Measurements from ENCODE around the gene DNAJC5G. TPM values are rescaled to one million over a fixed set of nuclear protein-coding genes. Genes with fewer than 3 reads are reported as not detected.

Gene DNAJC5G
- polyA plus RNA-seq, 1 of the 3 experiments (the other 2 are of a cell fraction) = 0.18 TPM

DNA sequence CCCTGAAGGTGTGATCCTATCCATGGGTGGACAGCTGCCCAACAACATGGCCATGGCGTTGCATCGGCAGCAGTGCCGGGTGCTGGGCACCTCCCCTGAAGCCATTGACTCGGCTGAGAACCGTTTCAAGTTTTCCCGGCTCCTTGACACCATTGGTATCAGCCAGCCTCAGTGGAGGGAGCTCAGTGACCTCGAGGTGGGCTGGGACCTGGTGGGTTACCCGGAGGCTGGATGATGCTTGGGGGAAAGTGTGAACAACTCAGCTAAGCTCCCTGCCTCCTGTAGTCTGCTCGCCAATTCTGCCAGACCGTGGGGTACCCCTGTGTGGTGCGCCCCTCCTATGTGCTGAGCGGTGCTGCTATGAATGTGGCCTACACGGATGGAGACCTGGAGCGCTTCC is 41.9 kb upstream of the DNAJC5G start:
- Histone ChIP-seq H2AFZ (ENCODE audit: low read depth) (no peak overlapping the region), H3K36me3 (replicated peaks in 1 of 2; ENCODE audit: control insufficient read depth in 1 of 2, insufficient read depth in 2 of 2, low read length in 1 of 2) (peaks cover 64 to 72% of the 10 kb centered on the region in 2 experiments), H3K27me3 (ENCODE audit: insufficient read depth) (no peaks in the 10 kb centered on the region), H3K4me3 (ENCODE audit: low read depth in 2 of 2, low read length in 1 of 2) (no peak overlapping the region), H3F3A (replicated peaks; ENCODE audit: insufficient read depth) (no peaks in the 10 kb centered on the region), H4K20me1 (ENCODE audit: insufficient read depth) (no peaks in the 10 kb centered on the region), H3K79me2 (ENCODE audit: insufficient read depth) (no peaks in the 10 kb centered on the region), H3K4me2 (no peak overlapping the region), H3K9ac (no peak overlapping the region), H3K9me3 (no peaks in the 10 kb centered on the region), H3K4me1 (ENCODE audit: control insufficient read depth in 1 of 2, insufficient read depth in 2 of 2, low read depth in 1 of 2, low read length in 1 of 2) (no peaks in the 10 kb centered on the region), H3K27ac (ENCODE audit: low read depth in 2 of 2, low read length in 1 of 2) (no peak overlapping the region), H3K9me2 (no peaks in the 10 kb centered on the region)
- DNase-seq = no peak
- TF ChIP-seq SIN3A (IDR thresholded peaks at IDR 0.05; ENCODE audit: borderline replicate concordance, low read depth, low read length) (no peak), RXRA (IDR thresholded peaks at IDR 0.05; ENCODE audit: borderline replicate concordance, low read depth) (no peak), YY1 (IDR thresholded peaks at IDR 0.05; ENCODE audit: low read depth) (no peak), TAF1 (IDR thresholded peaks at IDR 0.05; ENCODE audit: borderline replicate concordance, low read depth, low read length) (no peak), EP300 (IDR thresholded peaks at IDR 0.05; ENCODE audit: borderline replicate concordance in 1 of 2, low read depth in 1 of 2, low read length in 1 of 2) (no peak), GATA2 (CRISPR knock-in tag; IDR thresholded peaks at IDR 0.05) (no peak), FOXM1 (IDR thresholded peaks at IDR 0.05; ENCODE audit: low read depth) (no peak), RCOR1 (IDR thresholded peaks at IDR 0.05; ENCODE audit: low read length) (no peak), RAD21 (IDR thresholded peaks at IDR 0.05; ENCODE audit: low read length) (no peak), NFIC (IDR thresholded peaks at IDR 0.05; ENCODE audit: borderline replicate concordance) (no peak), TEAD4 (IDR thresholded peaks at IDR 0.05; ENCODE audit: borderline replicate concordance, insufficient read depth) (no peak), FOXJ3 (CRISPR knock-in tag; IDR thresholded peaks at IDR 0.05) (no peak), EZH2phosphoT487 (IDR thresholded peaks at IDR 0.05; ENCODE audit: borderline replicate concordance, low read depth) (no peak)
- TF ChIP-seq, protein P1, sequence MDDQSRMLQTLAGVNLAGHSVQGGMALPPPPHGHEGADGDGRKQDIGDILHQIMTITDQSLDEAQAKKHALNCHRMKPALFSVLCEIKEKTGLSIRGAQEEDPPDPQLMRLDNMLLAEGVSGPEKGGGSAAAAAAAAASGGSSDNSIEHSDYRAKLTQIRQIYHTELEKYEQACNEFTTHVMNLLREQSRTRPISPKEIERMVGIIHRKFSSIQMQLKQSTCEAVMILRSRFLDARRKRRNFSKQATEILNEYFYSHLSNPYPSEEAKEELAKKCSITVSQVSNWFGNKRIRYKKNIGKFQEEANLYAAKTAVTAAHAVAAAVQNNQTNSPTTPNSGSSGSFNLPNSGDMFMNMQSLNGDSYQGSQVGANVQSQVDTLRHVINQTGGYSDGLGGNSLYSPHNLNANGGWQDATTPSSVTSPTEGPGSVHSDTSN (IDR thresholded peaks at IDR 0.05) = no peak
- TF ChIP-seq, protein P2, sequence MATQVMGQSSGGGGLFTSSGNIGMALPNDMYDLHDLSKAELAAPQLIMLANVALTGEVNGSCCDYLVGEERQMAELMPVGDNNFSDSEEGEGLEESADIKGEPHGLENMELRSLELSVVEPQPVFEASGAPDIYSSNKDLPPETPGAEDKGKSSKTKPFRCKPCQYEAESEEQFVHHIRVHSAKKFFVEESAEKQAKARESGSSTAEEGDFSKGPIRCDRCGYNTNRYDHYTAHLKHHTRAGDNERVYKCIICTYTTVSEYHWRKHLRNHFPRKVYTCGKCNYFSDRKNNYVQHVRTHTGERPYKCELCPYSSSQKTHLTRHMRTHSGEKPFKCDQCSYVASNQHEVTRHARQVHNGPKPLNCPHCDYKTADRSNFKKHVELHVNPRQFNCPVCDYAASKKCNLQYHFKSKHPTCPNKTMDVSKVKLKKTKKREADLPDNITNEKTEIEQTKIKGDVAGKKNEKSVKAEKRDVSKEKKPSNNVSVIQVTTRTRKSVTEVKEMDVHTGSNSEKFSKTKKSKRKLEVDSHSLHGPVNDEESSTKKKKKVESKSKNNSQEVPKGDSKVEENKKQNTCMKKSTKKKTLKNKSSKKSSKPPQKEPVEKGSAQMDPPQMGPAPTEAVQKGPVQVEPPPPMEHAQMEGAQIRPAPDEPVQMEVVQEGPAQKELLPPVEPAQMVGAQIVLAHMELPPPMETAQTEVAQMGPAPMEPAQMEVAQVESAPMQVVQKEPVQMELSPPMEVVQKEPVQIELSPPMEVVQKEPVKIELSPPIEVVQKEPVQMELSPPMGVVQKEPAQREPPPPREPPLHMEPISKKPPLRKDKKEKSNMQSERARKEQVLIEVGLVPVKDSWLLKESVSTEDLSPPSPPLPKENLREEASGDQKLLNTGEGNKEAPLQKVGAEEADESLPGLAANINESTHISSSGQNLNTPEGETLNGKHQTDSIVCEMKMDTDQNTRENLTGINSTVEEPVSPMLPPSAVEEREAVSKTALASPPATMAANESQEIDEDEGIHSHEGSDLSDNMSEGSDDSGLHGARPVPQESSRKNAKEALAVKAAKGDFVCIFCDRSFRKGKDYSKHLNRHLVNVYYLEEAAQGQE (IDR thresholded peaks at IDR 0.05; ENCODE audit: low read depth, low read length) = no peak
- TF ChIP-seq, protein P3, sequence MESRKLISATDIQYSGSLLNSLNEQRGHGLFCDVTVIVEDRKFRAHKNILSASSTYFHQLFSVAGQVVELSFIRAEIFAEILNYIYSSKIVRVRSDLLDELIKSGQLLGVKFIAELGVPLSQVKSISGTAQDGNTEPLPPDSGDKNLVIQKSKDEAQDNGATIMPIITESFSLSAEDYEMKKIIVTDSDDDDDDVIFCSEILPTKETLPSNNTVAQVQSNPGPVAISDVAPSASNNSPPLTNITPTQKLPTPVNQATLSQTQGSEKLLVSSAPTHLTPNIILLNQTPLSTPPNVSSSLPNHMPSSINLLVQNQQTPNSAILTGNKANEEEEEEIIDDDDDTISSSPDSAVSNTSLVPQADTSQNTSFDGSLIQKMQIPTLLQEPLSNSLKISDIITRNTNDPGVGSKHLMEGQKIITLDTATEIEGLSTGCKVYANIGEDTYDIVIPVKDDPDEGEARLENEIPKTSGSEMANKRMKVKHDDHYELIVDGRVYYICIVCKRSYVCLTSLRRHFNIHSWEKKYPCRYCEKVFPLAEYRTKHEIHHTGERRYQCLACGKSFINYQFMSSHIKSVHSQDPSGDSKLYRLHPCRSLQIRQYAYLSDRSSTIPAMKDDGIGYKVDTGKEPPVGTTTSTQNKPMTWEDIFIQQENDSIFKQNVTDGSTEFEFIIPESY (IDR thresholded peaks at IDR 0.05; ENCODE audit: borderline replicate concordance, low read depth) = no peak
- TF ChIP-seq, protein P4, sequence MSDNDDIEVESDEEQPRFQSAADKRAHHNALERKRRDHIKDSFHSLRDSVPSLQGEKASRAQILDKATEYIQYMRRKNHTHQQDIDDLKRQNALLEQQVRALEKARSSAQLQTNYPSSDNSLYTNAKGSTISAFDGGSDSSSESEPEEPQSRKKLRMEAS (IDR thresholded peaks at IDR 0.05; ENCODE audit: low read depth) = no peak
- TF ChIP-seq, protein P5, sequence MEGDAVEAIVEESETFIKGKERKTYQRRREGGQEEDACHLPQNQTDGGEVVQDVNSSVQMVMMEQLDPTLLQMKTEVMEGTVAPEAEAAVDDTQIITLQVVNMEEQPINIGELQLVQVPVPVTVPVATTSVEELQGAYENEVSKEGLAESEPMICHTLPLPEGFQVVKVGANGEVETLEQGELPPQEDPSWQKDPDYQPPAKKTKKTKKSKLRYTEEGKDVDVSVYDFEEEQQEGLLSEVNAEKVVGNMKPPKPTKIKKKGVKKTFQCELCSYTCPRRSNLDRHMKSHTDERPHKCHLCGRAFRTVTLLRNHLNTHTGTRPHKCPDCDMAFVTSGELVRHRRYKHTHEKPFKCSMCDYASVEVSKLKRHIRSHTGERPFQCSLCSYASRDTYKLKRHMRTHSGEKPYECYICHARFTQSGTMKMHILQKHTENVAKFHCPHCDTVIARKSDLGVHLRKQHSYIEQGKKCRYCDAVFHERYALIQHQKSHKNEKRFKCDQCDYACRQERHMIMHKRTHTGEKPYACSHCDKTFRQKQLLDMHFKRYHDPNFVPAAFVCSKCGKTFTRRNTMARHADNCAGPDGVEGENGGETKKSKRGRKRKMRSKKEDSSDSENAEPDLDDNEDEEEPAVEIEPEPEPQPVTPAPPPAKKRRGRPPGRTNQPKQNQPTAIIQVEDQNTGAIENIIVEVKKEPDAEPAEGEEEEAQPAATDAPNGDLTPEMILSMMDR (IDR thresholded peaks at IDR 0.05) = no peak
- CTCF ChIA-PET = interaction anchor here (0.6 to 4.2 kb wide), 9 partner anchors 9 to 138 kb away, joined by 3 to 24 read pairs (median 3); no protein-coding TSS in a partner anchor
- POLR2A ChIA-PET = interaction anchor here (0.8 to 2.0 kb wide), 2 partner anchors 10 to 46 kb away, joined by 5 to 6 read pairs; no protein-coding TSS in a partner anchor
- 95% methylated on average over 11 of the region's 14 CpGs for WGBS (ENCODE audit: low lambda C conversion rate)
